AG04450 (cell line): ENCODE measurements around the gene RGS9. TPM values are rescaled to one million over a fixed set of nuclear protein-coding genes. Genes with fewer than 3 reads are reported as not detected.
"Not testable (repeated sequence)": the region's sequence is repeated elsewhere in the genome, so short reads cannot be mapped to it uniquely, and the experiment has no call there.

ENCODE experiments used
- CTCF ChIA-PET: fragments of 300-600, 350-600 bp; formaldehyde crosslinking; extraction: SDS; loops from one replicate; lab custom pipeline; 2022; ENCODE audit warnings: antibody characterized with exemption, inconsistent platforms; lab: Charles Lee
- POLR2A ChIA-PET: fragments of 350-600 bp; formaldehyde crosslinking; extraction: SDS; loops from one replicate; lab custom pipeline; 2021; ENCODE audit warnings: antibody characterized with exemption, inconsistent platforms; lab: Yijun Ruan, JAX
- DNase-seq: peaks from one replicate; pipeline ENCODE4 v3.0.0-alpha.2; 2011; ENCODE audit warnings: low read depth, low spot score
- H3K27ac ChIP-seq: one replicate; pipeline ENCODE4 v1.5.1; 2012; ENCODE audit warnings: low read depth, low read length, control low read depth
- H3K27me3 ChIP-seq: one replicate; pipeline ENCODE4 v1.6.0; 2012; ENCODE audit warnings: low read length; ENCODE audit not compliant: control insufficient read depth, insufficient read depth
- H3K4me3 ChIP-seq: 2 replicates; pipeline ENCODE4 v1.5.1; 2011; ENCODE audit warnings: mild to moderate bottlenecking, low read depth, low read length, control low read depth
- H3K9me3 ChIP-seq: 2 replicates; pipeline ENCODE4 v1.5.1; 2012; ENCODE audit warnings: low read length; ENCODE audit not compliant: control insufficient read depth, insufficient read depth
- CTCF ChIP-seq: IDR thresholded peaks from 2 replicates; pipeline ENCODE4 v1.5.1; 2011; ENCODE audit warnings: low read depth, low read length, control low read depth, inconsistent platforms
- polyA plus RNA-seq: library from polyadenylated mRNA; depleted of rRNA; stranded (reverse); fragments of >200 nt; gene quantifications from 2 replicates; pipeline ENCODE4 v1.2.3, GENCODE V29; 2011

The RGS9 gene
- polyA plus RNA-seq, 1 experiment, result 2.1 TPM

GRCh38 chr17:65095465-65095864, 41.7 kb upstream of the RGS9 start:
- POLR2A ChIA-PET, result no interaction called here
- no peak for DNase-seq
- Histone ChIP-seq H3K27me3 (peaks cover 3% of the 10 kb centered on the region), H3K27ac (no peak overlapping the region), H3K9me3 (peaks cover 3% of the 10 kb centered on the region; the same call in 1 of the 2 replicates), H3K4me3 (no peak overlapping the region)
- TF ChIP-seq CTCF, result no peak
- CTCF ChIA-PET, result interaction anchor here (0.7 to 1.6 kb wide), 3 partner anchors 12 to 24 kb away, joined by 3 to 5 read pairs (median 4); no protein-coding TSS in a partner anchor

- H3K9me3 ChIP-seq, DNase-seq, POLR2A ChIA-PET, H3K4me3 ChIP-seq, H3K27me3 ChIP-seq, H3K27ac ChIP-seq: not testable (repeated sequence)
- CTCF ChIA-PET, result interaction anchor here (1.5 kb wide), 1 partner anchor 11 kb away, joined by 5 read pairs; no protein-coding TSS in a partner anchor
These were observed 40.8 kb upstream of the RGS9 start for GRCh38 chr17:65096382-65096781.

GRCh38 chr17:65097110-65097509, 40.1 kb upstream of the RGS9 start:
- no peak for DNase-seq
- ChIA-PET CTCF (no interaction called here), POLR2A (no interaction called here)
- Histone ChIP-seq H3K27me3 (no peaks in the 10 kb centered on the region), H3K9me3 (peaks cover 3% of the 10 kb centered on the region; the same call in 1 of the 2 replicates), H3K27ac (no peak overlapping the region), H3K4me3 (no peak overlapping the region)
- no peak for TF ChIP-seq CTCF

- H3K4me3 ChIP-seq, result no peak overlapping the region
- H3K9me3 ChIP-seq, result no peaks in the 10 kb centered on the region
- H3K27ac ChIP-seq, result no peak overlapping the region
- ChIA-PET CTCF (interaction anchor here (0.7 to 3.4 kb wide), 24 partner anchors 10 to 125 kb away, joined by 3 to 63 read pairs (median 6); no protein-coding TSS in a partner anchor), POLR2A (no interaction called here)
- no peak for TF ChIP-seq CTCF
- DNase-seq, result no peak
- no peaks in the 10 kb centered on the region for H3K27me3 ChIP-seq
These were observed 37.7 kb upstream of the RGS9 start for GRCh38 chr17:65099475-65099874.

- DNase-seq, result no peak
- no peak overlapping the region for H3K4me3 ChIP-seq
- H3K27ac ChIP-seq, result no peak overlapping the region
- POLR2A ChIA-PET, result interaction anchor here (0.6 to 1.4 kb wide), 3 partner anchors 26 to 1023 kb away, joined by 3 to 5 read pairs (median 4); partner anchors contain the start of gene GNA13
- no peak for TF ChIP-seq CTCF
- CTCF ChIA-PET, result interaction anchor here (0.6 to 3.4 kb wide), 40 partner anchors 10 to 1385 kb away, joined by 3 to 63 read pairs (median 4); no protein-coding TSS in a partner anchor
- no peaks in the 10 kb centered on the region for H3K27me3 ChIP-seq
- H3K9me3 ChIP-seq, result no peaks in the 10 kb centered on the region
These were observed 37.2 kb upstream of the RGS9 start for GRCh38 chr17:65099941-65100315.
